Endometrial microvascular endothelial cells (primary cell): Measurements from ENCODE around the gene RPS15A. TPM values are rescaled to one million over a fixed set of nuclear protein-coding genes. Genes with fewer than 3 reads are reported as not detected.

ENCODE experiments used
- in situ Hi-C: cut with HindIII; loops from 2 replicates; pipeline ENCODE4 v1.10.0; 2017; ENCODE audit warnings: low sequenced_read_pairs, low pct_unique_long_range_greater_than_20kb; ENCODE audit errors: inconsistent ontology term
- total RNA-seq: library from RNA; depleted of rRNA; stranded (reverse); fragments of >200 nt; gene quantifications from one replicate; pipeline ENCODE4 v1.2.3, GENCODE V29; 2015; ENCODE audit errors: inconsistent ontology term

RPS15A gene
- 2,210 TPM for total RNA-seq

DNA sequence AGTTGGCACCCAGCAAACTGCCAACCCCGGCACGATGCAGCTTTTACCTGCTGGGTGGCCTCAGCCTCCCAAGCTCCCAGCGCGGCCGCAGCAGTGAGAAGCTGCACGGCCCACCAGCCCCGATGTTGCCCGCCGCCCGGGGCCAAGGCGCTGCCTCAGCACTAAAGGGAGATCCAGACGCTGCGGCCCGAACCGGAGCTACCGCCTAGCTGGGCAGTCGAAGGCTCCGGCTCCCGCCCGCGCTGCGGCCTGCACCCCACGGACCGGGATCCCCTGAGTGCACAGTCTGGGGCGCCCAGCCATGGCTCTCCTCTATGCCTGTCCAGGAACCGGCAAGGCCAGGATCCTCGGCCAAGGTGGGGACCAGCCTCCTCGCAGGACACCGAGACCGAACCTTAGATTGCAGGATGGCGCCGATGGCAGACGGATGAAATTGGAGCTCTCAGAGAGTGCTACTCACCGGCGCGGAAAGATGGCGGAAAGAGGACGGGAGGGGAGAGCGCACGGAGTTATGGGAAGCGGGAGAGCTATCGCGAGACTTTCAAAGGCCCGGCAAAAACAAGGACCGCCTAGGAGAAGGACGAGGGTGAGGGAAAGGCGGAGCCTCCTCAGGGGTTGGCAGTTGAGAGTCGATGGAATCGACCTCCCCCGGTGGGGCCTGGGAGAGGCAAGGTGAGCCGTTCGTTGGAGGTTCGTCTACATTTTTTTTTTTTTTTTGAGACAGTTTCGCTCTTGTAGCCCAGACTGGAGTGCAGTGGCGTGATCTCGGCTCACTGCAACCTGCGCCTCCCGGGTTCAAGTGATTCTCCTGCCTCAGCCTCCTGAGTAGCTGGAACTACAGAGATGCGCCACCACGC, at the start of gene RPS15A:
RPS15A (minus strand) TSS at position 485 of the 857 bp plus-strand sequence. CDS start 1,221 bp downstream, outside the sequence.
- in situ Hi-C loops: no loop called here

DNA sequence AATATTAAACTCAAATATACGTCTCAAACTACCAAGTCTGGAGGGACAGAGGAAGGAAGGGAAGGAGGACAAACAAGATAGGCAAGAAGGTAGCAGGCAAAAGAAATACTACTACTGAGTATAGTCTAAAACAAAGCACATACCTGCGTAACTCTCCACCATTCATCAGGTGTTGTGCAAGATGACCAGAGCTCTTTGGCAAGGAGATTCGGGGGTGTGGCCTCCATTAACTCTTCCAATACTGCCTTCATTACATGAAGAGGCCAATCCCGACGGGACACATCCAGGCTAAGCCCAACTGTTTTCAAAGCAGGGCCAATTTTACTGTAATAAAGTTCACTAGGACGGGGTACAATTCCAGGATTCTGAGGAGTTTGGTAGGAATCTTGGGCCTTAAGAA, 49.4 kb upstream of the RPS15A start:
- in situ Hi-C loops: no loop called here

DNA sequence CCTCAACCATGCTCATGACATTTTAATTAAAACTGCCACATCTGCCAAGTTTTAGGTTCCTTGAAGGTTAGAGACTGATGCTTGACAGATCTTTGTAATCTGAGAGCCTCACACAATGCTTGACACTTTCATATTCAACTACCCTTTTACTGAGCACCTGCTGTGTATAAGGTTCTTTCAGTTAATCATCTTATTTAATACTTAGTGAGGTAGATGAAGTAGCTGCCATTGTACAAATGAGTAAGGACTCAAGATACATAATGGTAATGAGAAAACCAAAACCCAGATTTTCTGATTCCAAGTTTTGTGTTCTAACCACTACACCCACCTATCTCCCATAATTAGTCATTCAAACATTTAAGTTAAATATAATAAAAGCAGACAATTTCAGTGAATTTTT, 46.6 kb upstream of the RPS15A start:
- in situ Hi-C loops: no loop called here

DNA sequence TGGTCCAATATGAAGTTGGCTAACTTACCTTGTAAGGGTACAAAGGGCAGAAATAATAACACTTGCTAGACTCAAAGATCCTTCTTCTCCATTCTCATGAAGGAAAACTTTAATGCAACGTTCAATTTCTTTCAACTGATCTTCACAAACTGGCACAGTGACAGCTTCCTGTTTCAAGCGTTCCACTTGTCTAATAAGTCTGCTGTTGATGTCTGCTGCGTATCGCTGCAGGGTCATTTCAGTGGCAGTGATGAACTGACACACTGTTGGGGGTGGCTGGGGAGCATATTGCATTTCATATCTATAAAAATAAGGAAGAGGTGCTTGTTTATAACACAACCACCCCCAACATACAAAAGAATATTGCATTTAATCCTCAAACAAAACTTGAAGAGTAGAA, 44.7 kb upstream of the RPS15A start:
- in situ Hi-C loops: no loop called here

DNA sequence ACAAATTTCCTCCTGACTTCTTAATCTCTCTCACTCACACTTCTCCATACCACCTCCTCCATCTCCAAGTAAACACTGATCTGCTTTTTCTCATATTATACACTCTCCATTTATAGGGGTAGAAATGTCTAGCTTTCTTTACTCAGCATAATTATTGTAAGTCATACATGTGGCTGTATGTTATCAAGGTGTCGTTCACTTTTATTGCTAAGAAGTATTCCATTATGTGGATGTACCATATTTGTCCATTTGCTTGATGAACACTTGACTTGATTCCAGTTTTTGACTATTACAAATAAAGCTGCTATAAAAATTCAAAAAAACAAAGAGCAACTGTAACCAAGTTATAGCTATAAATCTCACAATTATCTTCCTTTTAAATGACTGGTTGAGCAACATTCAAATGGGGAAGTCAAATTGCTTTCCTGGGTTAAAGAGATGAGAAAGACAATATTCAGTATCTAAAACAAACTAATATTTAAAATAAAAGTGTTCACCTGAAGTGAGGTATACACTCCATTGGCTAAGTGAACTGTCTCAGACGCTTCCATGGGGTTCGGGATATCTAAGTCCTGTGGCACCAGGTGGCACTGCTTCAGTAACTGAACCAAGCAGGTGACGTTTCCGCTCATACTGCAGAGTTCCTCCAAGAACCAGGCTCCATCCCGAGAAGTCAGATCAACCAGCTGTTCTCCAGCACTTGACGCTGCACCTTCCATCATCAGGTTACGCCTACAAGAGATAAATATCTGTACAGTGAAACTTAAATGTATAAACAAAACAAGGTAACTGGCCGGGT, 43.8 kb upstream of the RPS15A start:
- in situ Hi-C loops: no loop called here

DNA sequence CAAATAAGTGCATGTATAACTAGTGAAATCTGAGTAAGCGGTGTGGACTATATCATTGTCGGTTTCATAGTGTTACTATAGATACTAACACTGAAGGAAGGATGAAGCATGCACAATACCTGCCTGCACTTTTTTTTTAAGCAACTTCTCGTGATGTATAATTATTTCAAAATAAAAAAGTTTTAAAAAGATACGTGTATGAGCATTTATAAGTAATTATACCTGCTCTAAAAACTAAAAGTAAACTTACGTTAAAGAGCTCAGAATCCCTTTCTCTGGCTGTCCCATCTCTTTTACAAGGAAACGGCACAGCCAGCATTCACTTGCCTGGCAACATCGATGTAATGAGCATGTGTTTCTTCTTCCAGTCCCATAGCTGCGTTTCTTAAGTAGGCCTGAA, 42.5 kb upstream of the RPS15A start:
- in situ Hi-C loops: no loop called here

DNA sequence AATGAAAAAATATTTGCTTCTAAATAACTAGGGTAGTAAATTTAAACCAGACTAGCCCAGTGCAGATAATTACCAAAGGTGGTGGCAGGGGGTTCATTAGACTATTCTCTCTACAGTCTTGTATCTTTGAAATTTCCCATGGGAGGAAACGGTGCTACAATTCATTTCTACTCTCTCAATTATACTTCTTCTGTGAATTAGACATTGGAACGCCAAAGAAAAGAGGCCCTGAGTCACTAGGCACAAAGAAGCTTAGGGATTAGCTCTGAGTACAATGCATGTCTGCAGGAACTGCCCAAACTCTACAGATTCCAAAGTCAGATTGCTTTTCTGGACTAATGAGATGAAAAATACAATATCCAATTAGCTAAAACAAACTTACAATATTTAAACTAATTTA, 41.9 kb upstream of the RPS15A start:
- in situ Hi-C loops: no loop called here

DNA sequence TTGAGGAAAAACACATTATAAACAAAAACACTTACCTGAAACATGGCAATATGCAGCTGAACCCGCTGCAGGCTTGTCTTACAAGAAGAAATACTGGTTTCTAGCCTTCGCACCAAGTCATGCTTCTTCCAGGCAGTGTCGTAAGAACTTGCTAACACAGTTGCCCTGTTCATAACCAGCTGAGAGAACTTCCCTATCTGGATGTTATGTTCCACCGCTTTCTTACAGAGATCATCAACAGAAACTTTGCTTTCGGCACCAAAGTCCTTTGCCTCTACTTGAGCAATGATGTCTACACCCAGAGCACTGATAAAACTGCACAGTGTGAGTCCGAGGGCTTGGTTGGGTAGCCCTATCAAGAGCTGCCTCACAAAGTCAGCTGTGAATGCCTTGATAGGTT, 39.1 kb upstream of the RPS15A start:
- in situ Hi-C loops: no loop called here

DNA sequence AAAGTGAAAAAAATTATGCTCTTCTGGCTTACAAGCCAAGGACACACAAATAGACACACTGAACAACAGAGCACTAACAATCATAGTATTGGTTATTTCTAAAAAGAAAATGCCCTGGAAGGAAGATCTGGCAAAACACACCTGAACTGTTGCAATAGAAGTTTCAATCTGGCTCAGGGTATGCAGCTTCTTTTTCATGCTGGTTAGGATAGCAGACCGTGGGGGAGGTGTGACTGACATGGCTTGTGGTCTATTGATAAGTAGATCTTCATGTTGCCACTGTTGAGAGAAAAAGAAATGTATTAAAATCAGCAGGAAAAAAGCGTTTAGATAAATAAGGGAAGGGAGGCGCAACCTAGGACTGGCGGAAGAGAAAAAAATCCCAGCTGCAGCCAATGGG, 37.8 kb upstream of the RPS15A start:
- in situ Hi-C loops: no loop called here

DNA sequence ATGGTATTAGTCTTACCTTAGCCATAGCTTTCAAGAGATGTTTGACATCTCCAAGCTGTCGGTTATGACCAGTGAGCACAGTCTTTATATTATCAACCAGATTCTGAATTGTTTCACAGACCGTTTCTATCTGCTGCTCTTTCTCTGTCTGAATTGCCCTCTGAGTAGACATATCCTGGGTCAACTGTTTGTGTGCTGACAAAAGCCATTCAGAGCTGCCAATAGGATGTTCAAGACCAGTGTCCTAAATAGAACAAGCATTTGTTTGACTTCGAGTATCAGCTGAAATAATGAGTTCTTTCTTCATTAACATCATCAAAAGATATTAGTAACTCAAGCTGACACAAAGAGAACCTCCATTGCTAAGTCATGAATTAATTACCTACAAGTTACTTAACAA, 26.2 kb upstream of the RPS15A start:
- in situ Hi-C loops: no loop called here

DNA sequence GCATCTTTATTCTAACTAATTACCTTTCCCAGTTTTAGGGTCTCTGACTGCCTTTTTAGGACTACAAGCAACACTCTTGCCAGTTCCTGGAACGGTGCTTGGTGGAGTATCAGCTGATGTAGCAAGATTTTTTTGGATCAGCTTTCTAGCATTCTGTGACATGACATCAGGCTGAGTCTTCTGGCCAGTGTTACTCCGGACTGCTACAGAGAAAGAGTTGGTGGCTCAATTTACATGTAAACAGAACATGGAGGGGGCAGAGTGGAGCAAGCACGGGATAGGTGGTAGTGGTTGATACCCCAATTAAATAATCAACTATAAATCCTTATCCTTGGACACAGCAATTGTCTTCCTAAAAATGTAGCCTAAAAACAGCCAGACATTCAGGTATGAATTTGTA, 21.8 kb upstream of the RPS15A start:
- in situ Hi-C loops: no loop called here

DNA sequence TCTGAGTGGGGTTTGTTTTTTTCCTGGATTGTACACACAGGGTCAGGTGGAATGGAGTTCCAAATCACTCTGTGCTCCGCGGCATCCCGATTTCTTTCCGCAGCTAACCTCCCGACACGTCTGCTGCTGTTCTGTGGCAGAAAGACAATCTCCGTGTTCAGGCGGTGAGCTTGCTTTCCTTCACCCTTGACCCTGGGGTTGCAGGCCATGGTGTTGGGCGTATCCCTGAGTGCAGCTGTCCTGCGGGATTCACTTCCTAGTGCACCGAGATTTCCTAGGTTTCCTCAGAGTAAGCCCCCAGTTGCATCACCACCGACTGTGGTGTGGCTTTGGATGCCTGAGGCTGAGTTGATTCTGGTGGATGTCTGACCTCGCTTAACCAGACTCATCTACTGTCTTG, 19.0 kb upstream of the RPS15A start:
- in situ Hi-C loops: no loop called here

DNA sequence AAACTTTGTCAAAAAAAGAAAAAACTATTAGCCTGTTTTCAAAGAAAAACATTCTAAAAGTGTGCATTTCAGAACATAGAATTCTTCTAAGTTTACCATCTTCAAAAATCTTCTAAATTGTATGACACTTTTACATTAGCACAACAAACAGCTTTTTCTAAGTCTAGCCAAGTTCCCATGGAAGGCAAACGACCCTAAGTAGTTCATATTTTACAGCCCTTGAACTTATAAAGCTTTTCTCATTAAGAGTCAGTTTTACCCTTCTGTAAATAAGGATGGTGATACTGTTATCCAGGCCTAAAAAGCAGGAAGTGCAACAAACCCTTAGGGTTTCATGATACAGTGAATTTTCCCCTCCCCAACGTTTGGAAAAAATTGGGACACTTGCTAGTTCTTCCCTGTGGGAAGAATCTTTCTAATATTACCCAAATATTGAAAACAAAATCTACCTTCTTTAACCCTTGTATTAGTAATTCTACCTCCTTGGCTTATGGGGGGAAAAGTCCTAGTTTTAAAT, 15.2 kb upstream of the RPS15A start:
- in situ Hi-C loops: no loop called here

DNA sequence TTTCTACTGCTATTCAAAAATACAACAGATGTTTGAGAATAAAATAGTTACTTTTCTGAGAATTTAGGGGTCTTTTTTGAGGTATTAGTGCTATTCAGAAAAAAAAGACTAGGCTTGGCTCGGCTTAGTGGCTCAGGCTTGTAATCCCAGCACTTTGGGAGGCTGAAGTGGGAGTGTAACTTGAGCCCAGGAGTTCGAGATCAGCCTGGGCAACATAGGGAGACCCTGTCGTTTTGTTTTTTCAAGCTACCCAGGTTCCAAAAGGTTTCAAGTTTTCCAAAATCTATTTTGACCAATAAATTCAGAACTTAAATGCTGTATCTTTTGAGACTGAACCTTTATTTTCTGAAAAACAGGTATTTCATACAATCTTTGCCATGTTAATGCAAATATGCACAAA, 14.4 kb upstream of the RPS15A start:
- in situ Hi-C loops: no loop called here

DNA sequence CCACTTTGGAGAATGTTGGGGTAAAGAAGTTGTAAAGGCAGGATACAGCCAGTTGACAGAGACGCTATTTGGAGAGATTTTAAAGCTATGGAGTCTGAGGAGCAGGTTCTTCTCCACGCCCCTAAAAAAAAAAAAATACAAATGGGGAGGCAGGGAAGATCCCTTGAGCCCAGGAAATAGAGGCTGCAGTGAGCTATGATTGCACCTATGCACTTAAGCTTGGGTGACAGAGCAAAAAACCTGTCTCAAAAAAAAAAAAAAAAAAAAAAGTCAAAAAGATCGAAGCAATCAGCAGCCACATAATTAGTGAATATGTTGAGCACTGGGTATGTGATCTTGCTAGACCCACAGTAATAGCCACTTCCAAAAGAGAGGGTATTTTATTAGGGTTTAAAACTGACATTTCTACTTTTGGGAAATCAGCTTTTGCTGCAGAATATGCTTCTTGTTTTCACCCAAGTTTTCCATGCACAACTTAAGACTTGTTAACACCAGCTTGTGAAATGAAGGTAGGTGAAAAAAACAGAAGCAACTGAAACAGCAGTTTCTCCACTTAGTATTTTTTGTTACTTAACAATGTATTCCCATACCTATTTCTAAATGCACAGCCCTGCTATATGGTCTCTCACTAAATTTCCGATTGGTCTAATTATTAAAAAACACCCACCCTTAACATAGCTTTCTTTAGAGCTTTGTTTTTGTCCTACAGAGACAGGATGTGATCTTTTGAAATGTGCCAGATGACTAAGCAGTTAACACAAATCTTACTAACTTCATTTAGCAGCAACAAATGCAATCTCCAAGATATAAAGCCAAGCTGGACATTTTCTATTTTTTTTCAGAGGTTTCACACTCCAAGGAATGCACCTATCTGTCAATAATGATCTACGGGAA, 13.7 kb upstream of the RPS15A start:
- in situ Hi-C loops: no loop called here

DNA sequence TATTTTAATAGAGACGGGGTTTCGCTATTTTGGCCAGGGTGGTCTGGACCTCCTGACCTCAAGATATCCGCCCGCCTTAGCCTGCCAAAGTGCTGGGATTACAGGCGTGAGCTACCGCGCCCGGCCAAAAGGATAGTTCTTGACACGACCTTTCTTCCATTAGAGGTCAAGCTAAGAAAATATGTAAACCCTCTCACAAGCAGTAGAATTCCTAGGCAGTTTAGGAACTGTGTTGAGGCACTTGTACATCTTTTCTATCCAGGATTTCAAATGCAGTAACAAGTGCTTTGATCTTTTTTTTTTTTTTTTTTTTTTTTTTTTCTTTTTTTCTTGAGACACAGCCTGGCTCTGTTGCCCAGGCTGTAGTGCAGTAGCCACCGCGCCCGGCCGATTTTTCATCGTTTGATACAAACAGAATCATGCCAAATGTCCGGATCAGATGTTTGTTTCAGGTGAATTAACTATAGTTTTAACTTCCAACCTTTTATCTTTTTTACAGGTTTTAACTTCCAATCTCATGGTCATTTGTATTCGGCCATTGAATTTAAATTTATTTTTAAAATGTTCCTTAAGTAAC, 12.7 kb upstream of the RPS15A start:
- in situ Hi-C loops: no loop called here

DNA sequence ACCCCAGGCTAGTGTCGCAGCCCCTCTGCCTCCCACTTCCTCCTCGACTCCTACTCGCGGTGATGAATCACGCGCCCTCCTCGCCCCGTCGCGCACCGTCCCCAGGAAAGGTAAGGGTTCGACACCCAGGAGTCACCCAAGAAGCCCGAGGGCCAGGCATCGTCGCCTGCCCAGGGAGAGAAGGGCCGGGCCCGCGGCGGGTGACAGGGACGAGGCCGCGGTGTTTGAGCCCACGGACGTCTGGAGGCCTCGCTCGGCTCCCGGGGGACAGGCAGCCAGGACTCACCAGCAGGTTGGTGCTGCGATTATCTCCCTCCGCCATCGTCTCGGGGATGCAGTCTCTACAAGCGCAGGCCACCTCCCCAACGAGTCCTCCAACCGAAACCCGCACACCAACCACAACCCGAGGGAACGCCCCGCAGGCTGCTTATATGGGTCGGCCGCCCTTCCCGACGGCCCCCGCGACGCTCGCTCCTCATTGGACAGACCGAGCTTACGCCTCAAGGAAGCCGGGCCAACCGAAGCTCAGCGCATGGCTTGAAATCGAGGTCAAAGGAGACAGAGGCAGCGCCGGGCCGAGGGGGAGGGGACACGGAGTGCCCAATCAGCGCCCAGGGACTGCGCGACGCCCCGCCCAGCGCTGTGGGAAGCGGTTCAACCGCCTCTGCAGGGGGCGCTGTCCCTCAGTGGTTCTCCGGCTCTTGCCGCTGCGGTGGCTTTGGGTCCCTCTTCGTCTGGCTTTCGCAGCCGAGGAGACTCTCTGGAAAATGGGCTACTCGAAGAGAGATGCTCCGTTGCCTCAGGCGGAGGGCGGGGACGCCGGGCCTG, 11.2 kb upstream of the RPS15A start, which contains the start of gene ARL6IP1:
ARL6IP1 (minus strand) TSS at position 405 of the 828 bp plus-strand sequence; CDS start at position 322, 83 bp downstream.
- in situ Hi-C loops: no loop called here

DNA sequence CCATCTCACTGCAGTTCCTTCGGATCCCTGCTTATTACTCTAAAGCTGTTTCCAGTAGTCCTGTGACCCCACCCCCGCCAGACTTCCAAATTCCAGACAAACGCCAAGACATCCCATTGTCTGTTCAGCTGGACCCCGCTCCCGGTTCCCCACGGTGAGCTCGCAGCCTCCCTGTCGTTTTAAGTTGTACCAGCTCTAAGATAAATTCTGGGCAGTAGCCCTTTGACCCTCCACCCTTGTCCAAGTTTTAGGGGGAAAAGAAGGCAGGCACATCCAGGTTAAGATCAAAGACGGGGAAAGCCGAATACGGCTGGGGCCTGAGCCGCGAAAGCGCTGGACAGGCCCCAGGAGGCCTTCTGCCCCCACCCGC, 10.6 kb upstream of the RPS15A start:
- in situ Hi-C loops: no loop called here
